Body of pancreas (tissue), 4 donors: ENCODE results near the gene CFAP53. TPM values are rescaled to one million over a fixed set of nuclear protein-coding genes. Genes with fewer than 3 reads are reported as not detected.
A peak's percentile ranks its signal among the peaks of the same experiment; 100 is the strongest.

Experiments used
- ATAC-seq: fragments of 150-250 bp; one replicate; pipeline ENCODE4 v1.9.1; 2016
- DNase-seq, 4 donors: peaks; one replicate each; pipeline ENCODE4 v3.0.0-alpha.2; 2019
- H3K27ac ChIP-seq, 4 donors: fragments of 200-600 bp; sonication (generic); 1 replicate in 3 of 4; 2 replicates in 1 of 4; pipeline versions ENCODE4 v1.5.1 to v1.6.1; 2016 to 2019; ENCODE audit warnings: mild to moderate bottlenecking in 1 of 4, mixed read lengths in 1 of 4, moderate library complexity in 1 of 4
- H3K27me3 ChIP-seq, 2 donors: fragments of 200-600 bp; sonication (generic); one replicate each; pipeline ENCODE4 v1.6.0; 2016; ENCODE audit warnings: mild to moderate bottlenecking in 1 of 2
- H3K36me3 ChIP-seq, 2 donors: fragments of 200-600 bp; sonication (generic); replicated peaks in 1 of 2; 2 replicates each; pipeline ENCODE4 v1.5.1; 2016; ENCODE audit warnings: low read depth in 2 of 2; ENCODE audit not compliant: insufficient read depth in 1 of 2
- H3K4me1 ChIP-seq: fragments of 200-600 bp; sonication (generic); one replicate; pipeline ENCODE4 v1.6.0; 2016
- H3K4me3 ChIP-seq, 2 donors: fragments of 200-600 bp; sonication (generic); 1 replicate in 1 of 2; 2 replicates in 1 of 2; pipeline ENCODE4 v1.5.1; 2016 to 2019
- H3K9me3 ChIP-seq, 3 donors: fragments of 200-600 bp; sonication (generic); 1 replicate in 2 of 3; 2 replicates in 1 of 3; pipeline ENCODE4 v1.5.1; 2016
- POLR2A ChIP-seq, 3 donors: fragments of 450-650 bp; IDR thresholded peaks; one replicate each; pipeline ENCODE4 v1.6.1; 2016; ENCODE audit warnings: antibody characterized with exemption in 3 of 3, mild to moderate bottlenecking in 2 of 3
- WGBS, 2 donors: methylation state at CpG; one replicate each; pipeline ENCODE4 v1.1.5; 2017; 5-methylcytosine and 5-hydroxymethylcytosine counted together
- intact Hi-C: fragments of 100-400 bp; cut with DNase I; formaldehyde crosslinking; loops from one replicate; pipeline ENCODE4 v1.15.1; 2023
- total RNA-seq, 2 donors: library from RNA; depleted of rRNA; stranded (reverse); fragments of >200 nt; gene quantifications; one replicate each; pipeline ENCODE4 v1.1.0, GENCODE V29; 2016
- TF ChIP-seq, protein P1 (sequence below), 7 experiments: fragments of 450-650 bp in 4 of 7; fragments of 200-600 bp in 3 of 7; sonication (generic) in 3 of 7; IDR thresholded peaks; one replicate each; pipeline ENCODE4 v1.5.1; 2016 to 2019; ENCODE audit warnings: antibody characterized with exemption in 7 of 7

CFAP53 gene
- total RNA-seq, 2 donors from 2014 or later, result 0.78 to 1.3 TPM

DNA sequence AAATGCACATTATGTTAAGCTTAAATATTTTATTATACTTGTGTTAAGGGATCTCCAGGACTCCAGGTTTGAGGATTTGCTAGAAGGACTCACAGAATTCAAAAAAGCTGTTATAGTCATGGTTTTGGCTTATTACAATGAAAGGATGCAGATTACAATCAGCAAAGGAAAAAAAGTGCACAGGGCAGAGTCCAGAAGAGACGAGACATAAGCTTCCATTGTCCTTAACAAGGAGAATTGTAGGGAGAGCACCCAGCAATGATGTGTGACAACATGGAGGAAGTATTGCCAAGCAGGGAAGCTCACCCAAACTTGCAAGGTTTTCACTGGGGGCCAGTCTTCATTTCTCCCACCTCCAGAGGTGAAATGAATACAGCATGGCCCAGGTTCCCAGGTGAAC, 58.6 kb downstream of the CFAP53 start:
- no peaks in the 10 kb centered on the region for H3K27me3 ChIP-seq
- H3K4me1 ChIP-seq, result no peaks in the 10 kb centered on the region
- no peak for ATAC-seq
- no peak for DNase-seq
- H3K4me3 ChIP-seq, result no peak overlapping the region
- H3K27ac ChIP-seq, result no peak overlapping the region
- TF ChIP-seq POLR2A (IDR thresholded peaks at IDR 0.05), result no peak
- TF ChIP-seq, protein P1, sequence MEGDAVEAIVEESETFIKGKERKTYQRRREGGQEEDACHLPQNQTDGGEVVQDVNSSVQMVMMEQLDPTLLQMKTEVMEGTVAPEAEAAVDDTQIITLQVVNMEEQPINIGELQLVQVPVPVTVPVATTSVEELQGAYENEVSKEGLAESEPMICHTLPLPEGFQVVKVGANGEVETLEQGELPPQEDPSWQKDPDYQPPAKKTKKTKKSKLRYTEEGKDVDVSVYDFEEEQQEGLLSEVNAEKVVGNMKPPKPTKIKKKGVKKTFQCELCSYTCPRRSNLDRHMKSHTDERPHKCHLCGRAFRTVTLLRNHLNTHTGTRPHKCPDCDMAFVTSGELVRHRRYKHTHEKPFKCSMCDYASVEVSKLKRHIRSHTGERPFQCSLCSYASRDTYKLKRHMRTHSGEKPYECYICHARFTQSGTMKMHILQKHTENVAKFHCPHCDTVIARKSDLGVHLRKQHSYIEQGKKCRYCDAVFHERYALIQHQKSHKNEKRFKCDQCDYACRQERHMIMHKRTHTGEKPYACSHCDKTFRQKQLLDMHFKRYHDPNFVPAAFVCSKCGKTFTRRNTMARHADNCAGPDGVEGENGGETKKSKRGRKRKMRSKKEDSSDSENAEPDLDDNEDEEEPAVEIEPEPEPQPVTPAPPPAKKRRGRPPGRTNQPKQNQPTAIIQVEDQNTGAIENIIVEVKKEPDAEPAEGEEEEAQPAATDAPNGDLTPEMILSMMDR (IDR thresholded peaks at IDR 0.05), result no peak
- no peaks in the 10 kb centered on the region for H3K9me3 ChIP-seq
- WGBS, 2 donors, result 46 to 61% methylated on average over 1 of the region's 1 CpG
- intact Hi-C loops, result loop anchor here (10.0 kb wide), 1 partner anchor 193 kb away; no protein-coding TSS in a partner anchor
- H3K36me3 ChIP-seq, result no peaks in the 10 kb centered on the region

DNA sequence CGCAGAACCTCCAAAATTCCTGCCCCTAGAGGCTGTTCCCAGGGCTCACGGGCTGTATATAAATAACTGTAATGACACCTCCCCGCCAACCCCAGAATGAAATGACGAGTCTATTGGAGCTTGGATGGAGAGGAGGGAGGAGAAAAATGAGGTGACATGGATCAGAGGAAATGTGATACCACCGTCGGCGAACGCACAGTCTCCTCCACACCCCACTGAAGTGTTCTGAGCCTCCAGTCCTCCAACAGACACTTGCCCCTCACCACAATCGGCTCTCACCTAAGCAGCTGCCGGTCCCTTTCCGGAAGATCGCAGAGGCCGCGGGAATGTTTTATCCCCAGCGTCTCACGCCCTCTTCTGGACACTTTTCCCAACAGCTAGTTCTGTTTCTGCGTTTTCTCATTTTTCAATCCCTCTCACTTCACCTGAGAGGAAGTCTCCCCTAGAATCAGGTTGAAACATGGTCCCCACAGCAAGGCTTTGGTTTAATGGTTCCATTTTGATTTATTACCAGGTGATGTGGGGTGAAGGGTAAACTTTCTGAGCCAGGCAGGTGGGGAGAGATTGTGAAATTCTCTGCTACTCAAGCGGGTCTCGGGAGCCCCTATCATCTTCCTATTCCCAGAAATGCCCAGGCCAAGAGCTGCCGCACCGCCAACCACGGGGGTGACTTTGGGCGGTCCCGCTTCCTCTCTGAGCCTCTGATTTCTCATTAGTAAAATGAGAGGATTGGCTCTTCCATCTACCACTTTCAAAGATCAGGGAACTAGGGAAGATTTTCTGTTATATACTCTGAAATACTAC, 62.3 kb downstream of the CFAP53 start:
- DNase-seq (peak; percentile 64 to 73 (median 71)), ATAC-seq (peak; percentile 80)
- Histone ChIP-seq H3K36me3 (no peaks in the 10 kb centered on the region), H3K4me3 (no peak overlapping the region), H3K4me1 (no peaks in the 10 kb centered on the region), H3K27me3 (no peaks in the 10 kb centered on the region), H3K27ac (no peak overlapping the region), H3K9me3 (no peaks in the 10 kb centered on the region)
- intact Hi-C loops, result loop anchor here (10.0 kb wide), 1 partner anchor 189 kb away; no protein-coding TSS in a partner anchor
- TF ChIP-seq, protein P1 (IDR thresholded peaks at IDR 0.05), result peak; percentile 39 to 78 (median 71)
- no peak for TF ChIP-seq POLR2A (IDR thresholded peaks at IDR 0.05)
- 16 to 17% methylated on average over 24 of the region's 24 CpGs for WGBS, 2 donors

DNA sequence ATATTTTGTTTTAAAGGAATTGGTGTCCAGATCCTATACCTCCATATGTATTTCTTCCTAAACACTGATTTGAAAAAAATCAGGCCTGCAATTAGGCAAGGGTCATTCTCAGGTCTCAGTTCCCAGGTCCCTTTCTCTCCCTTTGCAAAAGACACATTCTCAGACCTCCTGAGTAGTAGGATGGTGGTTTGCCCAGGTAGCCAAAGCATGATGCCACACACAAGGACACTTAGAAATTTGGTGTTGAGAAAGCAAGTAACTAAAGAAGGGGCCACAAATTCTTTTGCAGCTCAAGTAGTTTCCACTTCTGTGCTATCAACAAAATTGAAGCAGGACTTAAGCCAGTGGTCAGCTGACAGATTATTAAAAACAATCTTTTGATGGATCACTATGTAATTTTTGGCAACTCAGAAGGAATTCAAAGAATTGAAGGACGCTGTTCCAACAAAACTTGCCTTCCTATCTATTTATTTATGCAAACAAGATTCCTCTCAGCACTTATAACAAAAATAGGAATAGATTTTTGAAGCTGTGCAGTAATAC, 64.7 kb downstream of the CFAP53 start:
- H3K4me1 ChIP-seq, result no peaks in the 10 kb centered on the region
- WGBS, 2 donors, result 33 to 52% methylated on average over 1 of the region's 1 CpG
- H3K4me3 ChIP-seq, result no peak overlapping the region
- no peak for ATAC-seq
- H3K36me3 ChIP-seq, result no peaks in the 10 kb centered on the region
- H3K9me3 ChIP-seq, result no peaks in the 10 kb centered on the region
- intact Hi-C loops, result loop anchor here (10.0 kb wide), 1 partner anchor 187 kb away; no protein-coding TSS in a partner anchor
- no peak overlapping the region for H3K27ac ChIP-seq
- H3K27me3 ChIP-seq, result no peaks in the 10 kb centered on the region
- TF ChIP-seq, protein P1 (IDR thresholded peaks at IDR 0.05), result no peak
- no peak for TF ChIP-seq POLR2A (IDR thresholded peaks at IDR 0.05)
- DNase-seq, result no peak

DNA sequence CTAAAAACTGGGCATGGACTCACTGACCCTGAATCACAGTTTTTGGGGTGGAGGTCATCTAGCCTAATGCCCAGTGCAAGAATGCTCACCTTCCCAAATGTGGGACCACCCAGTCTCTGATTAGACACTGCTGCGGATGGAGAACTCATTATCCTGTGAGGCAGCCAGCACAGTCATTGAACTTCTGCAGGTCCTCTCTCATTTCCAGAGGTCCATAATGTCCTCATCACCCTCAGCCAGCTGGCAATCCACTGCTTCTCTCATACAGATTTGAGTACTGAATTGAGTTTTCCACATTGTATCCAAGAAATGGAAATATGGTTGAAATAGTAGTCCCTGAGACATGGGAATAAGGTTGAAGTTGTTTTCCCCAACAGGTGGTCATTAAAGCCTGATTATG, 66.4 kb downstream of the CFAP53 start:
- Histone ChIP-seq H3K27ac (no peak overlapping the region), H3K27me3 (no peaks in the 10 kb centered on the region), H3K4me3 (no peak overlapping the region), H3K4me1 (peaks cover 5% of the 10 kb centered on the region), H3K36me3 (no peaks in the 10 kb centered on the region), H3K9me3 (no peaks in the 10 kb centered on the region)
- DNase-seq (no peak), ATAC-seq (no peak)
- 76 to 100% methylated on average over 1 of the region's 1 CpG for WGBS, 2 donors
- intact Hi-C loops, result loop anchor here (10.0 kb wide), 1 partner anchor 185 kb away; no protein-coding TSS in a partner anchor
- TF ChIP-seq, protein P1 (IDR thresholded peaks at IDR 0.05), result no peak
- no peak for TF ChIP-seq POLR2A (IDR thresholded peaks at IDR 0.05)
